H1 (cell line): ENCODE data around the gene NPTX1. TPM values are rescaled to one million over a fixed set of nuclear protein-coding genes. Genes with fewer than 3 reads are reported as not detected.

Source experiments
- CTCF ChIA-PET: fragments of 300-600 bp; sonication (Branson Sonifier 250); formaldehyde crosslinking; loops from one replicate; lab custom pipeline; 2021; ENCODE audit not compliant: partially characterized antibody; lab: Charles Lee
- POLR2A ChIA-PET: fragments of 300-600 bp; sonication (Branson Sonifier 250); formaldehyde crosslinking; loops from one replicate; lab custom pipeline; 2021; ENCODE audit warnings: inconsistent platforms; ENCODE audit not compliant: partially characterized antibody; lab: Charles Lee
- DNase-seq, 2 experiments: peaks; one replicate each; pipeline versions ENCODE4 v3.0.0 to v3.0.0-alpha.2; 2010 to 2022; ENCODE audit warnings: low spot score in 2 of 2, low read depth in 1 of 2, mixed read lengths in 1 of 2
- FAIRE-seq: peaks from 2 replicates; lab custom pipeline; 2011; peaks lifted over from hg19 to GRCh38; lab: Jason Lieb, UNC
- H2AFZ ChIP-seq: 2 replicates; pipeline ENCODE4 v1.8.1; 2012; ENCODE audit warnings: low read length, inconsistent platforms
- H2AK5ac ChIP-seq: 2 replicates; pipeline ENCODE4 v1.6.1; 2013; ENCODE audit warnings: low read depth, low read length
- H2BK120ac ChIP-seq: replicated peaks from 2 replicates; pipeline ENCODE3; 2013; ENCODE audit warnings: low read depth, low read length, inconsistent platforms
- H2BK12ac ChIP-seq: 2 replicates; pipeline ENCODE4 v1.6.1; 2013; ENCODE audit warnings: low read depth, low read length
- H2BK15ac ChIP-seq: 2 replicates; pipeline ENCODE4 v1.6.1; 2013; ENCODE audit warnings: low read length
- H2BK20ac ChIP-seq: 2 replicates; pipeline ENCODE4 v1.6.1; 2013; ENCODE audit warnings: low read length
- H2BK5ac ChIP-seq: 2 replicates; pipeline ENCODE4 v1.6.1; 2013; ENCODE audit warnings: low read depth, low read length
- H3K14ac ChIP-seq: 2 replicates; pipeline ENCODE4 v1.6.1; 2013; ENCODE audit warnings: inconsistent platforms; ENCODE audit not compliant: insufficient read length
- H3K18ac ChIP-seq: 2 replicates; pipeline ENCODE4 v1.6.1; 2013; ENCODE audit warnings: low read length; ENCODE audit errors: extremely low read depth
- H3K23ac ChIP-seq: 2 replicates; pipeline ENCODE4 v1.6.1; 2013; ENCODE audit warnings: inconsistent platforms; ENCODE audit not compliant: insufficient read length
- H3K23me2 ChIP-seq: 2 replicates; pipeline ENCODE4 v1.6.1; 2013; ENCODE audit warnings: low read depth, low read length
- H3K27ac ChIP-seq: 2 replicates; pipeline ENCODE4 v1.6.1; 2011; ENCODE audit warnings: low read depth, low read length, inconsistent platforms
- H3K27me3 ChIP-seq, 4 experiments: replicated peaks in 1 of 4; 1 replicate in 1 of 4; 2 replicates in 3 of 4; pipeline versions ENCODE4 v1.6.1 to v1.8.1; 2011 to 2013; ENCODE audit warnings: low read length in 3 of 4, mild to moderate bottlenecking in 3 of 4, inconsistent platforms in 2 of 4, mixed read lengths in 2 of 4, moderate library complexity in 1 of 4; ENCODE audit not compliant: control insufficient read depth in 3 of 4, insufficient read depth in 3 of 4; ENCODE audit errors: extremely low read depth in 1 of 4
- H3K36me3 ChIP-seq, 4 experiments: 2 replicates each; pipeline versions ENCODE4 v1.6.1 to v1.8.1; 2011 to 2013; ENCODE audit warnings: mild to moderate bottlenecking in 4 of 4, low read length in 3 of 4, moderate library complexity in 2 of 4, control low read depth in 1 of 4, inconsistent platforms in 1 of 4; ENCODE audit not compliant: insufficient read depth in 4 of 4, control insufficient read depth in 2 of 4
- H3K4ac ChIP-seq: replicated peaks from 2 replicates; pipeline ENCODE3; 2013; ENCODE audit warnings: low read length, low read depth, mixed read lengths, inconsistent platforms; ENCODE audit not compliant: insufficient read length
- H3K4me1 ChIP-seq, 4 experiments: replicated peaks in 1 of 4; 1 replicate in 1 of 4; 2 replicates in 3 of 4; pipeline versions ENCODE4 v1.6.1 to v1.8.1; 2011 to 2013; ENCODE audit warnings: low read length in 3 of 4, inconsistent platforms in 2 of 4, mixed read lengths in 1 of 4; ENCODE audit not compliant: insufficient read depth in 4 of 4, control insufficient read depth in 3 of 4
- H3K4me2 ChIP-seq, 2 experiments: 2 replicates each; pipeline versions ENCODE4 v1.6.1 to v1.8.1; 2011 to 2013; ENCODE audit warnings: low read depth in 2 of 2, low read length in 2 of 2, control low read depth in 1 of 2, inconsistent platforms in 1 of 2, mild to moderate bottlenecking in 1 of 2; ENCODE audit not compliant: insufficient read depth in 1 of 2
- H3K4me3 ChIP-seq, 4 experiments: fragments of 200-600, 300-600 bp in 1 of 4; sonication (generic), shearing (Covaris generic), sonication (Bioruptor Twin) in 1 of 4; 2 replicates each; pipeline versions ENCODE4 v1.5.1 to v1.8.1; 2011 to 2016; ENCODE audit warnings: low read length in 4 of 4, low read depth in 3 of 4, control low read depth in 2 of 4, inconsistent platforms in 2 of 4, mild to moderate bottlenecking in 2 of 4, mixed read lengths in 1 of 4, moderate library complexity in 1 of 4; ENCODE audit not compliant: insufficient read depth in 2 of 4; ENCODE audit errors: extremely low read depth in 1 of 4
- H3K56ac ChIP-seq: replicated peaks from 2 replicates; pipeline ENCODE3; 2013; ENCODE audit warnings: low read depth, mild to moderate bottlenecking, mixed read lengths, low read length, inconsistent platforms; ENCODE audit not compliant: insufficient read length
- H3K79me1 ChIP-seq: 2 replicates; pipeline ENCODE4 v1.6.1; 2013; ENCODE audit warnings: low read depth, low read length, control low read depth
- H3K79me2 ChIP-seq, 2 experiments: 2 replicates each; pipeline versions ENCODE4 v1.6.1 to v1.8.1; 2012 to 2013; ENCODE audit warnings: low read length in 2 of 2, mild to moderate bottlenecking in 2 of 2, inconsistent platforms in 1 of 2; ENCODE audit not compliant: insufficient read depth in 2 of 2, control insufficient read depth in 1 of 2
- H3K9ac ChIP-seq, 4 experiments: replicated peaks in 1 of 4; 1 replicate in 1 of 4; 2 replicates in 3 of 4; pipeline versions ENCODE4 v1.6.1 to v1.8.1; 2011 to 2013; ENCODE audit warnings: low read depth in 3 of 4, low read length in 3 of 4, control low read depth in 2 of 4, mild to moderate bottlenecking in 2 of 4, moderate library complexity in 2 of 4, inconsistent platforms in 1 of 4; ENCODE audit errors: extremely low read depth in 1 of 4
- H3K9me3 ChIP-seq, 2 experiments: 2 replicates each; pipeline versions ENCODE4 v1.6.1 to v1.8.1; 2012 to 2013; ENCODE audit warnings: mild to moderate bottlenecking in 2 of 2, moderate library complexity in 2 of 2, control low read depth in 1 of 2, inconsistent platforms in 1 of 2, low read depth in 1 of 2, low read length in 1 of 2, mixed read lengths in 1 of 2; ENCODE audit not compliant: insufficient read depth in 2 of 2
- H4K20me1 ChIP-seq, 2 experiments: replicated peaks in 1 of 2; 2 replicates each; pipeline versions ENCODE3 to v1.8.1; 2011 to 2013; ENCODE audit warnings: inconsistent platforms in 2 of 2, low read length in 2 of 2, mild to moderate bottlenecking in 1 of 2; ENCODE audit not compliant: insufficient read depth in 2 of 2, control insufficient read depth in 1 of 2
- H4K5ac ChIP-seq: 2 replicates; pipeline ENCODE4 v1.6.1; 2013; ENCODE audit warnings: low read length, low read depth, mixed read lengths, inconsistent platforms; ENCODE audit not compliant: insufficient read length
- H4K8ac ChIP-seq: 2 replicates; pipeline ENCODE4 v1.8.0; 2013; ENCODE audit warnings: mild to moderate bottlenecking, moderate library complexity, low read length, inconsistent platforms; ENCODE audit not compliant: insufficient read depth; ENCODE audit errors: extremely low read depth
- H4K91ac ChIP-seq: replicated peaks from 2 replicates; pipeline ENCODE3; 2013; ENCODE audit warnings: low read length, mixed read lengths, inconsistent platforms; ENCODE audit not compliant: insufficient read length
- CTCF ChIP-seq, 3 experiments: IDR thresholded peaks; 1 replicate in 2 of 3; 2 replicates in 1 of 3; pipeline versions ENCODE4 v1.5.1 to v1.6.1; 2011; ENCODE audit warnings: low read length in 3 of 3, mild to moderate bottlenecking in 3 of 3, inconsistent platforms in 2 of 3, low read depth in 1 of 3, moderate library complexity in 1 of 3; ENCODE audit not compliant: insufficient read depth in 1 of 3; ENCODE audit errors: control extremely low read depth in 1 of 3
- GABPA ChIP-seq: IDR thresholded peaks from 2 replicates; pipeline ENCODE4 v1.6.1; 2011; ENCODE audit warnings: mild to moderate bottlenecking, low read length, moderate library complexity, borderline replicate concordance; ENCODE audit not compliant: insufficient read depth
- JUND ChIP-seq: IDR thresholded peaks from 2 replicates; pipeline ENCODE4 v1.6.1; 2011; ENCODE audit warnings: mild to moderate bottlenecking, improper control_type of control experiment, low read length
- KDM5A ChIP-seq: fragments of 200-600 bp; IDR thresholded peaks from 2 replicates; pipeline ENCODE4 v1.7.1; 2012; ENCODE audit warnings: mild to moderate bottlenecking, low read length, inconsistent platforms, mixed read lengths
- RAD21 ChIP-seq, 2 experiments: IDR thresholded peaks in 1 of 2; conservative IDR thresholded peaks in 1 of 2; 2 replicates each; pipeline ENCODE4 v1.6.1; 2011; ENCODE audit warnings: low read depth in 2 of 2, low read length in 2 of 2, improper control_type of control experiment in 1 of 2, inconsistent platforms in 1 of 2, mild to moderate bottlenecking in 1 of 2, moderate library complexity in 1 of 2
- SIN3A ChIP-seq, 2 experiments: IDR thresholded peaks in 1 of 2; conservative IDR thresholded peaks in 1 of 2; 2 replicates each; pipeline ENCODE4 v1.6.1; 2011 to 2012; ENCODE audit warnings: low read length in 2 of 2, improper control_type of control experiment in 1 of 2, low read depth in 1 of 2, mild to moderate bottlenecking in 1 of 2
- SIRT6 ChIP-seq: IDR thresholded peaks from one replicate; pipeline ENCODE4 v1.7.1; 2012; ENCODE audit warnings: low read length, inconsistent platforms
- YY1 ChIP-seq: IDR thresholded peaks from 2 replicates; pipeline ENCODE4 v1.6.1; 2011; ENCODE audit warnings: low read depth, mild to moderate bottlenecking, low read length
- WGBS, 2 experiments: shearing (Covaris generic) in 1 of 2; methylation state at CpG; one replicate each; pipeline versions ENCODE4 v1.1.6 to v1.1.7; 2013 to 2015; ENCODE audit warnings: low lambda C conversion rate in 2 of 2, mixed read lengths in 2 of 2, inconsistent platforms in 1 of 2, low coverage in 1 of 2, missing lambda C conversion rate in 1 of 2; ENCODE audit not compliant: insufficient replicate concordance in 2 of 2, insufficient coverage in 1 of 2, insufficient read length in 1 of 2; ENCODE audit errors: extremely low coverage in 1 of 2, missing lambda C conversion rate in 1 of 2; 5-methylcytosine and 5-hydroxymethylcytosine counted together
- polyA plus RNA-seq, 7 experiments: library from polyadenylated mRNA; depleted of rRNA in 3 of 7; stranded (reverse) in 5 of 7; unstranded in 2 of 7; fragments of >200 nt in 5 of 7; fragments of 200-250 nt in 2 of 7; gene quantifications; 1 replicate in 5 of 7; 2 replicates in 1 of 7; 4 replicates in 1 of 7; pipeline versions ENCODE4 v1.2.1 to v1.2.3, GENCODE V29; 2011 to 2013; ENCODE audit warnings: missing spikeins in 2 of 7, mixed read lengths in 2 of 7
- total RNA-seq: library from RNA; stranded (reverse); fragmentation: NEBNext Ultra II Directional; extraction: Animal tissue kit (Norgen Biotek cat#: 25700); gene quantifications from 2 replicates; pipeline ENCODE4 v1.2.1, GENCODE V29; 2021

Gene NPTX1
- total and polyA plus RNA-seq, 2 of the 8 experiments (the other 6 are each of a cell fraction or from before 2014, with no cell fraction given) = 12.0 to 17.9 TPM

DNA sequence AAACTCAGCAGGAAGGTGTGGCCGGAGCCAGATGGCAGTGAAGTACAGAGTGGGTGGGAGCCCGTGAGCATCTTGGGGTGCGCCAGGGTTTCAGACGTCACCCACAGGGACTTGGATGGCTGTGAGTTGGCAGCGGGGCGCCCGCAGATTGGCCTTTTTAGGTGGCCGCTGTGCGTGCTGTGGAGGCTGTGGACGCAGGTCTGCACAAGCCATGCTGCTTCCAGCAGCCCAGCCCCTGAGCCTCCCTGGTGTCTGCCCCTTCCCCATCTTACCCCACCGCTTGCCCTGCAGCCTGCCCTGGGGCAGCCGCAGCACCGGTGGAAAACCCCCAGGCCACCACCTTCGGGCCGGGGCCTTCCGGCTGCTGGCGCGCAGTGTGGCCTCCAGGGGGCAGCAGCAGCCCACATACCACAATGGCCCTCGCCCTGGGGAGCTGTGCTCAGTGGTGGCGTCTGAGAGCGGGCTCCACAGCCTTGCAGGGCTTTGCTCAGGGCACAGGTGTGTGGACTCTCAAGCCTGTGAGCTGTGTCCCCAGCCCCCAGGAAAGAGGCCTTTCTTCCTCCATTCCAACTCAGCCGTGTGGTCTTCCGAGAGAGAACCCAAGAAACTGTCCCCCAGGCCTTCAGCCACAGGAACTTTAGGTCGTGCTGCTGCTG lies 49.6 kb downstream of the NPTX1 start:
- no peak overlapping the region for H3K27ac ChIP-seq
- H3K79me1 ChIP-seq = no peaks in the 10 kb centered on the region
- no peaks in the 10 kb centered on the region for H3K79me2 ChIP-seq
- H2AFZ ChIP-seq = no peak overlapping the region
- H2BK15ac ChIP-seq = 0 out of 2 replicates have a peak overlapping the region, but pooled peaks have one; percentile 46
- H3K4me2 ChIP-seq = no peak overlapping the region
- no peak overlapping the region for H4K5ac ChIP-seq
- CTCF ChIA-PET = interaction anchor here (0.6 to 3.9 kb wide), 42 partner anchors 10 to 590 kb away, joined by 3 to 22 read pairs (median 4); partner anchors contain the start of gene ENDOV
- H3K9me3 ChIP-seq = no peaks in the 10 kb centered on the region
- H3K27me3 ChIP-seq = no peaks in the 10 kb centered on the region; a peak in 1 of 7 replicates
- no peak overlapping the region for H3K14ac ChIP-seq
- H2BK12ac ChIP-seq = no peak overlapping the region
- no peak overlapping the region for H3K9ac ChIP-seq
- no peak overlapping the region for H3K23ac ChIP-seq
- peaks cover 3 to 4% of the 10 kb centered on the region in 2 experiments for H4K20me1 ChIP-seq
- H4K91ac ChIP-seq = no peak overlapping the region
- WGBS, 2 experiments = 49% methylated on average over 24 of the region's 24 CpGs; no CpG with 5 or more reads in 1 of the 2 experiments
- H3K23me2 ChIP-seq = no peaks in the 10 kb centered on the region
- H3K36me3 ChIP-seq = no peaks in the 10 kb centered on the region; a peak in 1 of 8 replicates
- POLR2A ChIA-PET = interaction anchor here (0.6 to 2.0 kb wide), 4 partner anchors 28 to 180 kb away, joined by 3 to 6 read pairs (median 4); partner anchors contain the start of gene RPTOR
- FAIRE-seq (no peak), DNase-seq (peak; percentile 56 to 97)
- H3K4me1 ChIP-seq = peaks cover 0 to 8% (median 2%) of the 10 kb centered on the region in 4 experiments; a peak in 3 of 7 replicates
- H3K56ac ChIP-seq = no peak overlapping the region
- H3K4ac ChIP-seq = no peak overlapping the region
- no peak overlapping the region for H2BK120ac ChIP-seq
- H2AK5ac ChIP-seq = no peak overlapping the region
- H3K18ac ChIP-seq = no peak overlapping the region; the same call in 1 of the 2 replicates
- H2BK20ac ChIP-seq = no peak overlapping the region
- H4K8ac ChIP-seq = peak overlapping the region; percentile 36; the same call in 1 of the 2 replicates
- H3K4me3 ChIP-seq = no peak overlapping the region
- no peak overlapping the region for H2BK5ac ChIP-seq
- peak; percentile 74; the same call in 1 of the 2 replicates for TF ChIP-seq YY1
- TF ChIP-seq SIN3A (conservative IDR thresholded peaks at IDR 0.05 in 1 of 2, IDR thresholded peaks at IDR 0.05 in 1 of 2; ENCODE audit: low read depth in 1 of 2, low read length in 2 of 2) = 0 out of 4 replicates have a peak, but pooled peaks of 1 of the 2 experiments have one; percentile 34
- TF ChIP-seq SIRT6 = no peak
- 0 out of 2 replicates have a peak, but pooled peaks have one; percentile 35 for TF ChIP-seq JUND
- peak; percentile 81 for TF ChIP-seq GABPA
- TF ChIP-seq RAD21 (IDR thresholded peaks at IDR 0.05 in 1 of 2, conservative IDR thresholded peaks at IDR 0.05 in 1 of 2; ENCODE audit: low read depth in 2 of 2, low read length in 2 of 2) = peak; percentile 99
- TF ChIP-seq KDM5A = no peak
- TF ChIP-seq CTCF (IDR thresholded peaks at IDR 0.05; ENCODE audit: control extremely low read depth in 1 of 3, insufficient read depth in 1 of 3, low read depth in 1 of 3, low read length in 3 of 3) = peak; percentile 97 to 98 (median 98)
